Neuron (in vitro differentiated cells): ENCODE data around the gene GON4L.
"Not testable (repeated sequence)": the region's sequence is repeated elsewhere in the genome, so short reads cannot be mapped to it uniquely, and the experiment has no call there.

Experiments used
- H2AFZ ChIP-seq: one replicate; pipeline ENCODE4 v1.6.1; 2013; ENCODE audit warnings: low read depth, mild to moderate bottlenecking, inconsistent platforms, low read length, moderate library complexity
- H3K27me3 ChIP-seq: one replicate; pipeline ENCODE4 v1.6.1; 2013; ENCODE audit warnings: low read length; ENCODE audit not compliant: insufficient read depth
- H3K36me3 ChIP-seq: one replicate; pipeline ENCODE4 v1.6.1; 2013; ENCODE audit warnings: low read length; ENCODE audit not compliant: insufficient read depth
- H3K4me1 ChIP-seq: one replicate; pipeline ENCODE4 v1.6.1; 2013; ENCODE audit warnings: low read length; ENCODE audit not compliant: insufficient read depth
- H3K4me3 ChIP-seq: 2 replicates; pipeline ENCODE4 v1.5.1; 2013; ENCODE audit warnings: mild to moderate bottlenecking, low read length, moderate library complexity
- H3K9me3 ChIP-seq: one replicate; pipeline ENCODE4 v1.6.1; 2013; ENCODE audit warnings: low read length

The GON4L gene

GRCh38 chr1:155834296-155834926 lies 22.6 kb downstream of the GON4L start:
- H2AFZ ChIP-seq = no peak overlapping the region
- peaks cover 28% of the 10 kb centered on the region for H3K4me1 ChIP-seq
- H3K9me3 ChIP-seq = peaks cover 3% of the 10 kb centered on the region
- no peaks in the 10 kb centered on the region for H3K27me3 ChIP-seq
- H3K36me3 ChIP-seq = peaks cover 7% of the 10 kb centered on the region
- peak overlapping the region; percentile 68 for H3K4me3 ChIP-seq

DNA sequence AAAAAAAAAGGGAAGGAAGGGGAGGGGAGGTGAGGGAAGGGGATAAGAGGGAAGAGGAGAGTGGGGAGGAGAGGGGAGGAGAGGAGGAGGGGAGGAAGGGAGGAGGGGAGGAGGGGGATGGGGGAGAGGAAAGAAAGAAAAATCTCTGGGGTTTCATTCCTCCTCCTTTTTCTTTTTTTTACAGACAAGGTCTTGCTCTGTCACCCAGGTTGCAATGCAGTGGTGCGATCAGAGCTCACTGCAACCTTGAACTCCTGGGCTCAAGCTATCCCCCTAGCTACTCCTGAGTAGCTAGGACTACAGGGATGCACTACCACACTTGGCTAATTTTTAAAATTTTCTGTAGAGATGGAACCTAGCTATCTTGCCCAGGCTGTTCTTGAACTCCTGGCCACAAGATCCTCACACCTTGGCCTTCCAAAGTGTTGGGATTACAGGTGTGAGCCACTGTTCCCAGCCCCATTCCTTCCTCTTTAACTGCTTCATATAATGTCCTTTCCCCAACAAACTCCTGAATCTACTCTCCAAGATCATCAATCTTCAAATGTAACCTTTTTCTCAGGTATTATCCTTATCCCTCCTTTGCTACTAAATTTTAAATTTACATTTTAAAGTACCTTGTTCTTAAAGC lies 23.2 kb downstream of the GON4L start:
- Histone ChIP-seq H3K27me3 (no peaks in the 10 kb centered on the region), H3K4me1 (peaks cover 28% of the 10 kb centered on the region), H3K9me3 (peaks cover 3% of the 10 kb centered on the region), H3K36me3 (peaks cover 11% of the 10 kb centered on the region), H3K4me3 (peak overlapping the region; percentile 68), H2AFZ (no peak overlapping the region)

GRCh38 chr1:155831279-155831976 lies 25.6 kb downstream of the GON4L start:
- Histone ChIP-seq H2AFZ (no peak overlapping the region), H3K27me3 (no peaks in the 10 kb centered on the region), H3K4me1 (peaks cover 25% of the 10 kb centered on the region), H3K36me3 (peaks cover 20% of the 10 kb centered on the region), H3K9me3 (peaks cover 2% of the 10 kb centered on the region), H3K4me3 (no peak overlapping the region)

- H3K4me1 ChIP-seq = peaks cover 7% of the 10 kb centered on the region
- peaks cover 2% of the 10 kb centered on the region for H3K9me3 ChIP-seq
- no peak overlapping the region for H2AFZ ChIP-seq
- H3K4me3 ChIP-seq = no peak overlapping the region
- no peaks in the 10 kb centered on the region for H3K27me3 ChIP-seq
- peaks cover 53% of the 10 kb centered on the region for H3K36me3 ChIP-seq
These were observed 29.6 kb downstream of the GON4L start for GRCh38 chr1:155827450-155827849.

- Histone ChIP-seq H3K4me1 (no peaks in the 10 kb centered on the region), H3K4me3 (no peak overlapping the region), H3K9me3 (no peaks in the 10 kb centered on the region), H3K36me3 (peaks cover 89% of the 10 kb centered on the region), H2AFZ (no peak overlapping the region), H3K27me3 (no peaks in the 10 kb centered on the region)
These were observed 40.7 kb downstream of the GON4L start for GRCh38 chr1:155816351-155816750.

DNA sequence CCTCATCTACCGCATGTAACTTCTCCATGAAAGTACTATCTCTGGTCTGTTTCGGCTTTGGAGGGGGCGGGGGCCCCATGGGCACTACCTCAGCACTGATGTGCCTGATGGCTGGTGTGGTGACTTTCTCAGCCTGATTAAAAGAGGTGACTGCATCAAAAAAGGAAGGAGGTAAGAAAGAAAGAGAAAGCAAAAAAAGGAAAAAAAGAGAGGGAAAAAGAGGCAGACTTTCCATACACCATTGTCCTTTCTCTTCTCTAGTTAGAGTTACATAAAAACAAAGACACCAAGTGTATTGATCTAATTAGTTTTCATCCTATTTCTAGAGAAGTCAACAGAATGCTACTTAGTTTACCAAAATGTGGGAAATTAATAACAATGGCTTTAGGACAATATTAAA lies 43.3 kb downstream of the GON4L start:
- Histone ChIP-seq H3K9me3 (no peaks in the 10 kb centered on the region), H3K36me3 (peaks cover 83% of the 10 kb centered on the region), H3K4me1 (no peaks in the 10 kb centered on the region), H2AFZ (no peak overlapping the region), H3K4me3 (no peak overlapping the region), H3K27me3 (no peaks in the 10 kb centered on the region)

DNA sequence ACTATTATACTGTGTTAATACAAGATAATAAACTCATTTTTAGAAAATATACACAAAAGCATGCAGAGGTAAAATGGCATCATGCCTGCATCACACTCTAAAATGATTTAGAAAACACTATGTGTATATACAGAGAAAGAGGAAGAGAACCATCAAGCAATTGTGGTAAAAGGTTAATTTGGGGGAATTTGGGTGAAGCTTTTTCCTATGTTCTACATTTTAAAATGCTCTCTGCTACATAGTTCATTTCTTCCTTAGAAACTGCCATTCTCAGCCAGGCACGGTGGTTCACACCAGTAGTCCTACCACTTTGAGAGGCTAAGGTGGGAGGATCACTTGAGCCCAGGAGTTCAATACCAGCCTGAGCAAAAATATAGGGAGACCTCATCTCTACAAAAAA lies 44.1 kb downstream of the GON4L start:
- H3K27me3 ChIP-seq = no peaks in the 10 kb centered on the region
- peaks cover 83% of the 10 kb centered on the region for H3K36me3 ChIP-seq
- H3K9me3 ChIP-seq = no peaks in the 10 kb centered on the region
- no peaks in the 10 kb centered on the region for H3K4me1 ChIP-seq
- H3K4me3 ChIP-seq = no peak overlapping the region
- H2AFZ ChIP-seq = no peak overlapping the region

DNA sequence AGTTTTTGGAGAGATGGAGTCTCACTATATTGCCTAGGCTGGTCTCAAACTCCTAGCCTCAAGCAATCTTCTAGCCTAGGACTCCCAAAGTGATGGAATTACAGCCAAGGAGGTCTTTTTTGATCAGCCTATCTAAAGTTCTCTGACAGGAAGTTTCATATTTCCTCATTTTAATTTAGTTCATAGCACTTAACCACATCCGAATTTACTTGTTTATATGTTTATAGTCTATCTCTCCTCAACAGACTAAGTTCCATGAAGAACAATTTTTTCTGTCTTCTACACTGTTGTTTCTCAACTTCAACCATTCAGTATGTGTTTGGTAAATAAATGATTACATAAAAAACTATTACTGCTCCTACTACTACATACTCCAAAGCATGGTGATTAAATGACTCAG lies 47.9 kb downstream of the GON4L start:
- Histone ChIP-seq H3K4me1 (no peaks in the 10 kb centered on the region), H3K36me3 (peaks cover 79% of the 10 kb centered on the region), H3K9me3 (no peaks in the 10 kb centered on the region), H3K4me3 (no peak overlapping the region), H2AFZ (no peak overlapping the region), H3K27me3 (no peaks in the 10 kb centered on the region)

GRCh38 chr1:155801149-155801548 lies 55.9 kb downstream of the GON4L start:
- H3K4me3 ChIP-seq = no peak overlapping the region
- peaks cover 74% of the 10 kb centered on the region for H3K36me3 ChIP-seq
- no peaks in the 10 kb centered on the region for H3K27me3 ChIP-seq
- no peaks in the 10 kb centered on the region for H3K9me3 ChIP-seq
- no peak overlapping the region for H2AFZ ChIP-seq
- H3K4me1 ChIP-seq = no peaks in the 10 kb centered on the region

GRCh38 chr1:155795618-155796017 lies 61.4 kb downstream of the GON4L start:
- not testable (repeated sequence) for H2AFZ ChIP-seq, H3K9me3 ChIP-seq, H3K4me3 ChIP-seq, H3K4me1 ChIP-seq, H3K27me3 ChIP-seq
- H3K36me3 ChIP-seq = peaks cover 72% of the 10 kb centered on the region

- no peaks in the 10 kb centered on the region for H3K27me3 ChIP-seq
- no peaks in the 10 kb centered on the region for H3K9me3 ChIP-seq
- no peak overlapping the region for H3K4me3 ChIP-seq
- peaks cover 74% of the 10 kb centered on the region for H3K36me3 ChIP-seq
- H2AFZ ChIP-seq = no peak overlapping the region
- no peaks in the 10 kb centered on the region for H3K4me1 ChIP-seq
These were observed 62.3 kb downstream of the GON4L start for GRCh38 chr1:155794605-155795245.

GRCh38 chr1:155793213-155793612 lies 63.8 kb downstream of the GON4L start:
- no peak overlapping the region for H3K4me3 ChIP-seq
- H2AFZ ChIP-seq = no peak overlapping the region
- H3K4me1 ChIP-seq = no peaks in the 10 kb centered on the region
- no peaks in the 10 kb centered on the region for H3K27me3 ChIP-seq
- H3K36me3 ChIP-seq = peaks cover 75% of the 10 kb centered on the region
- no peaks in the 10 kb centered on the region for H3K9me3 ChIP-seq

DNA sequence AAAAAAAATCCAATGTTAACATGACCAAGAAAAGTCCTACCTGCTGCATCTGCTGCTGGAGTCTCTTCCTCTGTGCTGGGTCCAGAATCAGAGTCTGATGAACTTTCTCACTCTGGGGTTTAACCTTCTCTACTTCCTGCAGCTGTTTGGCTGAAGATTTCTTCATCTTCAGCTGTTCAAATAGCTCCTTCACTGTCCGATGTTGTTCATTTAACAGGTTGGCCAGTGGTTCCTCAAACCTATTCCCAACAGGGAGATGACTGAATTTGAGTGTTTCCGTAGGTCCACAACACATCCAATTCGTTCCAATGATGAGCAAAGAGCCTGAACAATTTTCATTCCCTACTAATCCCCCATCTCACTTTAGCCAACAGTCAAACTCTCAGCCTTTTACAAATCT lies 79.4 kb downstream of the GON4L start:
- Histone ChIP-seq H3K9me3 (no peaks in the 10 kb centered on the region), H2AFZ (no peak overlapping the region), H3K4me3 (no peak overlapping the region), H3K27me3 (no peaks in the 10 kb centered on the region), H3K36me3 (peaks cover 80% of the 10 kb centered on the region), H3K4me1 (no peaks in the 10 kb centered on the region)
